IPS-NIHi7 (cell line): Measurements from ENCODE around the gene ZNF497.
"Not testable (repeated sequence)": the region's sequence is repeated elsewhere in the genome, so short reads cannot be mapped to it uniquely, and the experiment has no call there.

Source experiments
- DNase-seq: peaks from one replicate; pipeline ENCODE4 v3.0.0; 2012; ENCODE audit warnings: mixed read lengths; ENCODE audit errors: extremely low spot score

The ZNF497 gene

DNA sequence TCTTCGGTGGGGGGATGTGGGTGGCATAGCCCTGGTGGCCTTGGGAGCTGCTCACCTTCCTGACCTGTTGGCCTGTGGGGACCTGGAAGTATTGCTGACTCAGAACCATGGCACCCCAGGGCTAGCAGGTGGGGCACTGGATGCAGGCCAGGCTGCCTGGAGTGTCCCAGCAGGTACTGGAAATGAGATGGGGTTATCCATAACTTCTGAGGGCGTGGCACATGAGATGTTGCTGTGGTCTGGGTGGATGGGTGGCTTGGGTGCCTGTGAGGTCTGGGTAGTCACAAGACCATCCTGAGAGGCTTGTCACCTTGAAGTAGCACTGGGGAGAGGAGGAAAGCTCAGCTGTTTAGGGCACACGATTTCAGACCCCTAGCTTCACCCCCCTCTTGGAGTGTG lies 32.3 kb upstream of the ZNF497 start:
- no peak for DNase-seq

DNA sequence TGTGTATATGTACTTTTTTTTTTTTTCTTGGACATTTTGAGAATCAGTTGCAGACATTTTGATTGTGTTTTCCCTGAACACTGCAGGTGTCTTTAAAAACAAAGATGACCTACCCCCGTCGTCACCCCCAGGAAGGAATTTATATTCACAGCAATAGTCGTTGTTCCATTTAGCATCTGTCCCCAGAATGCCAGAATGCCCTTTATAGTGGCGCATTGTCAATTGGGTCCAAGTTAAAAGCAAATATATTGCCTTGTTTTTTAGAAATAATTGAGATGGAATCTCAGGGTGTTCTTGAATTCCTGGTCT lies 31.1 kb upstream of the ZNF497 start:
- no peak for DNase-seq

DNA sequence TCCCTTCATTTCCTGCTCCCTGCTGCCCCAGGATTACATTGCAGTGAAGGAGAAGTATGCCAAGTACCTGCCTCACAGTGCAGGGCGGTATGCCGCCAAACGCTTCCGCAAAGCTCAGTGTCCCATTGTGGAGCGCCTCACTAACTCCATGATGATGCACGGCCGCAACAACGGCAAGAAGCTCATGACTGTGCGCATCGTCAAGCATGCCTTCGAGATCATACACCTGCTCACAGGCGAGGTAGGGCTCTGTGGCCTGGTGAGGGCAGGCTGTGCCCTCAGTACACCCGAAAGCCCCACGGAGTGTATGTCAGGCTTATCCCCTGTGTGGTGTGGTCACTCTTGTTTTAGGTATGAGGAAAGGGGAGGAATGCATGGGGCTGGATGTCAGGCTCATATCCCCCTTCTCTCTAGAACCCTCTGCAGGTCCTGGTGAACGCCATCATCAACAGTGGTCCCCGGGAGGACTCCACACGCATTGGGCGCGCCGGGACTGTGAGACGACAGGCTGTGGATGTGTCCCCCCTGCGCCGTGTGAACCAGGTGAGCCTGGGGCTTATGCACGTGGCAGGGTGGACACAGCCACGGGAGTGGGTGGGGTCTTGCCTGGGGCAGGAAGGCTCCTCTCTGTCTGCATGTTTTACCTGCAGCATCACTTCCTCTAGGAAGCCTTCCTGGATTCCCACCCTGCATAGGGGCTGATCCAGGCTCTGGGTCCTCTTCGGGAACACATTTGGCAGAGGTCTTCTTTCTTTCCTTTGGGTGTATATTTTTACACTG lies 30.6 kb upstream of the ZNF497 start:
- DNase-seq, result no peak

DNA sequence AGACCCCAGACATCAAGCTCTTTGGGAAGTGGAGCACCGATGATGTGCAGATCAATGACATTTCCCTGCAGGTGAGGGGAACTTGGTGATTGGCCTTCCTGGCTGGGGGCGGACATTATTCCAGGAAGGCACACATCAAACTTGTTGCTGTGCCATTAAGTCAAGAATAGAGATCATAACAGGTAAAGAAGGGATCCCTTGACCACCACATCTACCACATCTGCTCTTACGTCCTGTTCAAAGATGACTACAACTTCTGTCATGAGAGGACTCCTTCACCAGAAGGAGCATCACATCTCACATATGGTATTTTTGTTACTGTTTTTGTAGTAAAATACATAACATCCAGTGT lies 25.6 kb upstream of the ZNF497 start:
- no peak for DNase-seq

DNA sequence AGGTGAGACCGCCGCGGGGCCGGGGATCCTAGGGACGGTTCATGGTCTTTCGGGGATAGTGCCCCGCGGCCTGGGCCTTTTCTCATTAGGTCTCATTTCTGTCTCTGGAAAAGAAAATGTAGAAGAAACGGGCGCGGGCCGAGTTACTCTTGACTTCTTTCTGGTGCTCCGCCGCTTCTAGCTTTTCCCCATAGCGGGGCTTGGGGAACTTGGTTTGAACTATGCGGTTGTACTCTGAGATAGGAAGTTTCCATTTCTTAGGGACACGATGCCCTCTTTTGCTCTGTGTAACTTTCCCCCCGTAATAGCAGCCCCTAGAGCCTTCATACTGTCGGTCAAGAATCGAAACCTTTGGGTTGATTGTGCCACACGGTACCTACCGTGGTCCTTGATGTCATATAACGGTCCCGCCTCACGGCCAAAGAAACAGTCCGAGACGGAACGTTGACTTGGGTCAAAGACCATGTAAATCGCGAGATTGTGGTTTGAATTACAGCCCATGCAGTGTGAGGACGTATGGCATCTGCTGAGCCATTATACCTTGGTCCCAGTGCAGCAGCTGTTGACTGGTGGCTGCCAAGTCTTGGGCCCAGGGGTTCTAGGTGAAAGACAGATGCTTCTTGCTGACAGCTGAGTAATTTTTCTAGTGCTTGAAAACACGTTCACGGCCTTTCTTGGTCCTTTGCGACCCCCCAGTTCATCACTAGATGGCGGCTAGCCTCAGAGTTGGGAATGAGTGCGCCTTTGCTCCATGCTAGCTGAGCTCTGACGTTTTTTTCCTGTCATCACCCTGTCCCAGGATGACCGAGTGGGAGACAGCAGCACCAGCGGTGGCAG lies 25.0 kb upstream of the ZNF497 start:
- DNase-seq, result no peak

DNA sequence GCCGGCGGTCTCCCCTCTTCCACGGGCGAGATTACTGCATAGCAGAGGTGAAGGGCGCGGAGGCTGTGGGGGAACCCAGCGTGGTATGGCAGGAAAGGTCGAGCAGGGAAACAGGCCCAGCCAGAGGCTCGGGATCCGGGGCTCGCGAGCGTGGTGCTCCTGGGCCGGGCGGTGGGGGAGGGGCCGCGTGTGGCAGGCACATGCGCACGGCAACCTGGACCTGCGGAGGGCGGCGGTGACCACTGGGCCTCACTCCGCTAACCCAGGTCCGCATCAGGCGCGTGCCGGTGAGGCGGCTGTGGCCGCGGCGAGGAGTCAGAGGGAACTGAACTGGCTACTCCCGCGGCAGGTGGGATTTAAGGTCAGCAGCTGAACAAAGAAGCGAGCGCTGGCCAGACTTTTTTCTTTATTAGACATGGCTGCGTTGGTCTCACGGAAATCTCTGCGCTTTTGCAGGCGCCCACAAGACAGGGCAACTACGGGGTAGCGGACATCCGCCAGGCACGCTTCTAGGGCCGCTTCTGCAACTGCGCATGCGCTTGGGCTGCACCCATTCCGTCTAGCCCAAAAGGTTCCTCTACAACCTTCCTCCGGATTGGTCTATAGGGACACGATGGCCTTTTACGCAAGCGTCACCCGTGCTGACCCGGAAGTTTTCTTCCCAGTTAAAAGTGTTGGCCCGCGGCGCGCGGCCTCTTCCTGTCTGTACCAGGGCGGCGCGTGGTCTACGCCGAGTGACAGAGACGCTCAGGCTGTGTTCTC lies 24.2 kb upstream of the ZNF497 start, which contains the start of gene RPS5:
TSS of gene RPS5 (plus strand) at position 694 of the 762 bp plus-strand sequence. CDS start 869 bp downstream, outside the sequence.
- DNase-seq, result peak; percentile 99

DNA sequence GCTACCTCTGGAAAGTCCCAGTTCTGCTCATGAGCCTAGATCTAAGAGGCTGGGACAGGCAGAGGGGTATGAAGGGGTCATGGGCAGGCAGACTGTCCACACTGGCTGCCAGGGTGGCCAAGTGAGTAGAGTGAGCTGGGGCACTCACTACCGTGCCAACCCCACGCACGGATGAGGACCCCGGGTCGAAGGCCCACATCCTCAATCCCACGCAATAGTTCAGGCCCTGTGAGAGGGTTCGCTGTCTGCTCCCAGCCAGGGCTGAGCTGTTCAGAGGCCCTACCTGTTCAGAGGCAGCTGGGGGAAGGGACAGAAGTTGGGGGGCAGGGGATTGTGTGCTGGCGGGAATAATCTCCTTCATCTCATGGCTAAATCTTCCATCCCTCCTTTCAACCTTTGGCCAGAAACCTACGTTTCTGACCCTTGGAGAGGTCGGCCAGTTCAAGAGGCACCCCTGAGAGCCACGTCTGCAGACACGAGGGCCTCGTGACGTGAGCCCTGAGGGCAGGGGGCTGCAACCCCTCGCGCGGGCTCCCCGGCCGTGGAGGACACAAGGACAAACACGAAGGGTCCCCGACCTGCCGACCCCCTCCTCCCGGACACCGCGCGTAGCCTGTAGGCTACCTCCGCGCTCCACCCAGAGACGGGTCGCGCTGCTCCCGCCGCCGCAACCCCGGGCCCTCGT lies 23.5 kb upstream of the ZNF497 start:
- DNase-seq, result no peak

DNA sequence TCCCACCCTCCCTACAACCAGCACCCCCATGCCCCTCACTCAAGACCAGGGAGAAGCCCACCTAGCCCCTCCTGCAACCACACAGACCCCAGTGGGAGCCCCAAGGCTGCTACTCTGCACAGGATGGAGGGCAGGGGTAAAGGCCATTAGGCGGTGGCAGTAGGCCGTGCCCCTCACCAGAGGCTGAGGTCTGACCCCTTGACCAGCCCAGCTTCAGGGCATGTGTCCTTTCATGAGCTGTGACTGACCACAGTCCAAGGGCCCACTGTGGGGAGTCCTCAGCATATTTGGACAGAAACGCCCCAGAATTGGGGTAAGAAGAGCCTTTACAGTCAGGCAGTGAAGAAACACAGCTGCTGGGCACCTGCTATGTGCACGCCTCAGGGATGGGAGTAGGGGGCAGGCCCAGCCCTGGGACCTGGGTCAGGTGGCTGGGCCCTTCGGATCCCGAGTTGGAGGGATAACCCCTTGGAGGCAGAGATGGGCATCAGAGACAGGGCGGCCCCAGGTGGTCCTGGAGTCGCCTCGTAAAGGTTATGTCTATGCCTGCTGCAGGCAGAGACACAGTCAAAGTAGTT lies 22.9 kb upstream of the ZNF497 start:
- no peak for DNase-seq

DNA sequence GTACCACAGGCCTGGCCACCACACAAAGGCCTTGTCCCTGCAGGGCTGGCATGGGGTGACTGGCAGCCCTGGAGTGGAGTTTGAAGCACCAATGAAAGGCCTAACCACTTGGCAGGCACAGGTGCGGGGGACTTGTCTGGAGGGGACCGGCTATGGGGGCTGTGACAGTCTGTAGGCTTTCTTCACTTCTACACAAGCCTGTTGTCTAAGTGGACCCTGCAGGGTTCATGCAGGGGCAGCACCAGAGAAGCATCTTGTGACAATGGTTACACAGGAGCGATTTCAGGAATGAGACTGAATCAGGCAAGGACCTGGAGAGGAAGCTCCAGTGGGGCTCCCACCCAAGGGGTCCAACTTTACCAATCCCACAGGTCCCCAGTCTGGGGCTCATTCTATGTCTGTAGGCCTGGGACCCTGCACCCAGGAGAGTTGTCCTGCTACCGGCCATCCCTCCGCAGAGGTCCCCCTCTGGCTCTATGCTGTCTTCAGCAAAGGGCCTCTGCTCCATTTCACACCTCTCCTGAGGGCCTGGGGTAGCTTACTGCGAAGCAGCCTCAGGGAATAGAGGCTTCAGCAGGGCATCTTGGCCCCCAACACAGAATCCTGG lies 20.5 kb upstream of the ZNF497 start:
- DNase-seq, result no peak

DNA sequence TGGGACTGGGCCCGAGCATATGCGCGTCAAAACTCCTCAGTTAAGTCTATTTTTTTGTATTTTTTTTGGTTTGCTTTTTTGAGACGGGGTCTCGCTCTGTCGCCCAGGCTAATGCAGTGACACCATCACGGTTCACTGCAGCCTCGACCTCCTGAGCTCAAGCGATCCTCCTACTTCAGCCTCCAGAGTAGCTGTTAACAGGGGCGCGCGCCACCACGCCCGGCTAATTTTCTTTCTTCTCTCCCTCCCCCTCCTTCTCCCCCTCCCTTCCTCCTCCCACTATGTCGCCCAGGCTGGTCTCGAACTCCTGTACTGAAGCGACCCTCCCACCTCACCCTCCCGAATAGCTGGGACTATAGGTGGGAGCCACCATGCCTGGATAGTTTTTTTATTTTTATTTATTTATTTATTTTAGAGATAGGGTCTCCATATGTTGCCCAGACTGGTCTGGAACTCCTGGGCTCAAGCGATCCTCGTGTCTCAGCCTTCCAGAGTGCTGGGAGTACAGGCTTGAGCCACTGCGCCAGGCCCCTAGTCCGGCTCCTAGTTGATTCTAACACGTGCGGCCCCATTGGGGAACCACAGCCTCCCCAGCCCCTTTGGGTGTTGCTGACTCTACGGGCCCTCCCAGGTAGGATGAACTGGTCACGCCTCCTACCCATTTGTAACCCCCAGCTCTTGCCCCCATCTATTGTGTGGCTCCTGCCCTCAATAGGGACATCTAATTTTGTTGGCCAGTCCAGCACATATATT lies 19.1 kb upstream of the ZNF497 start:
- no peak for DNase-seq

DNA sequence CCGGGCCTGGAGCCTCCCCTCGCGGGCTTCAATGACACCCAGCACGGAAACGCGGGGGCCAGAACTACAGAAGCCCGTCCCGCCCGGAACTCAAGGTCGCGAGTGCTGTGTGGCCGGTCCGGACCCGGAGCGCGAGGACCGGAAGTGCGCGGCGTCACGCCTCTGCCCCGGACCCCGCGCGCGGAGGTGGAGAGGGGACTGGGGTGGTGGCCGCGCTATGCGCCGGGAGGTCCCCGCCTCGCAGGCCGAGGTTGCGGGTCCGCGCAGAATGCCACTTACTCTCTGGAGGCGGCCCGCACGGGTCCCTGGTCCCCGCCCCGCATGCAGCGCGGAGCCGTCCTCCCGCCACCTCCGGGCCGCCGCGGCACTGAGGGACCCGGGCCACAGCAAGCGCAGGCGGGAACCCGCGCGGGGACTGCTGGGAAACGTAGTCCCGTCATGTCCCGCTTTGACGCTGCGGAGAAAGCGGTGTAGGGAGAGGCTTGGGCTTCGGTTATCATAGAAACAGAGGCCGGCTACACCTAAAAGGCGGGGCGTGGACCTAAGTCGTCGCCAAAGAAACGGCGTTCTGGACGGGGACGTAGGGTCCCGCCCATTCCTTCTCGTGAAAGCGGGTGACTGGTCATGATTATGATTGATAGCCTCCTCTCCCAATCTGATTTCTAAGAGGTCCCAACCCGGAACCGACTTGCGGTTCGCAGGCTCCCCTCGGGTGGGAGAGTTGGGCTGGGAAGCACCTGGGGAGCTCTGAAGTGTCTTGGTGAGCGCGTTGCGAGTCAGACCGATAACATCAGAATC lies 18.3 kb upstream of the ZNF497 start, which contains the start of gene ZNF837:
TSS of gene ZNF837 (minus strand) at position 369 of the 798 bp plus-strand sequence. CDS start 11,698 bp downstream, outside the sequence.
- peak; percentile 95 for DNase-seq

DNA sequence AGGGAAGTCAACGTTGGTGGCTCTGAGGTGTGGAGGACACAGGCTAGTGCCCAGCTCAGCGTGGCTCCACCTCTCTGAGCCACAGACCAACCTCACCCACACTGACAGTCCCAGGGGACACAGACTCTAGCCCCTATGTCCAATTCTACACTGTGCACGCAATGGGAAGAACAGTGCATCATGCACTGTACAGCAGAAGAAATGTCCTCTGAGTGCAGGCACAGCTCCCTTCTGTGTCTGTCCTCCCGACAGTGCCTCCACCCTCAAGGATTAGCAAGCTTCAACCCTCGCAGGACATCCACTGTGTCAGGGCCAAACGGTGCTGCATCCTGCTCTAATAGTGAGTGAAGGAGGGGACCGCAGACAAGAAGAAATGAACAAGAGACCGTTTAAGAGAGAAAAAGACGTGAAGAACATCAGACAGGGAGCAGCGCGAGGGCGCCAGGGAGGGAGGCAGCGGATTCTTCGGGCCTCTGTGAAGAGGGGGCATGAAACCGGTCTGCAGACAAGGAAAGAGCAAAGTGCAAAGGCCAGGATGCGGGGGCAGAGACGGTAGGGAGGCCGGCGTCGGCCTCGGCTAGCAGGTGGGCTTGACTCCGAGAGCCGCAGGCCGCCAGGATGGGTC lies 17.6 kb upstream of the ZNF497 start:
- no peak for DNase-seq

DNA sequence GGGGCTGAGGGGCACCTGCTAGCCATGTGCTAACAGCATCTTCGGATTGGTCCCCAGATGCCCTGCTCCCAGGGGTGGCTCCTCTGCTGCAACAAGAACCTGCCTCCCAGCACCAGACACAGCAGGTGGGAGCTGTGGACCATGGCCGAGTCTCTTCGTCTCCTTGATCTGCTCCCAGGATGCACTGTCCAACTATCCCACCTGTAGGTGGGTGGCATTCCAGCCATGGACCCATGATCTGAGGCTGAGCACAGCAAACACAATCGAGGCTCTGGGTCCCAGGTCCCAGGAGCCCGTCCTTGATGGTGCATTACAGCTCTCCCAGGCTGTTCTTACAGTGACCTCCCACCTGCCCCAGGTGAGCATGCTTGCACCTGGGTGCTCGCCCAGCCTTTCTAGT lies 16.7 kb upstream of the ZNF497 start:
- DNase-seq, result no peak

DNA sequence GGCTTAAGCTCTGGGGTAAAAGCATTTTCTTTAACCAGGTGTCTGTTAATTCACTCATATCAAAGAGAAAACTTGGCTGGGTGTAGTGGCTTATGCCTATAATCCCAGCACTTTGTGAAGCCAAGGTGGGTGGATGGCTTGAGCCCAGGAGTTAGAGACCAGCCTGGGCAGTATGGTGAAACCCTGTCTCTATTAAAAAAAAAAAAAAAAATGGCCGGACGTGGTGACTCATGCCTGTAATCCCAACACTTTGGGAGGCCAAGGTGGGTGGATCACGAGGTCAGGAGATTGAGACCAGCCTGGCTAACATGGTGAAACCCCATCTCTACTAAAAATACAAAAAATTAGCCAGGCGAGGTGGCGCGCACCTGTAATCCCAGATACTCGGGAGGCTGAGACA lies 14.2 kb upstream of the ZNF497 start:
- not testable (repeated sequence) for DNase-seq

DNA sequence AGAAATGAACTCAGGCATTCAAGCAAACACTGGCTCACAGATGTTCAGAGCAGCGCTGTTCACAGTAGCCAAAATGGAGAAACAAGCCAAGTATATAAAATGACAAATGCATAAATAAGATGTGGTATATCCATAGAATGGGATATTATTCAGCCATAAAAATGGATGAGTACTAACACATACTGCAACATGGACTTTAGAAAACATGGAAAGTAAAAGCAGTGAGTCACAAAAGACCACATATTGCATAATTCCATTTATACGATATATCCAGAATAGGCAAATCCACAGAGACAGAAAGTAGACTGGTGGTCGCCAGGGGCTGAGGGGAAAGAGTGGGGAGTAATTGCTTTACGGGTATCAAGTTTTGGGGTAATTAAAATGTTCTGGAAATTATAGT lies 11.6 kb upstream of the ZNF497 start:
- no peak for DNase-seq

DNA sequence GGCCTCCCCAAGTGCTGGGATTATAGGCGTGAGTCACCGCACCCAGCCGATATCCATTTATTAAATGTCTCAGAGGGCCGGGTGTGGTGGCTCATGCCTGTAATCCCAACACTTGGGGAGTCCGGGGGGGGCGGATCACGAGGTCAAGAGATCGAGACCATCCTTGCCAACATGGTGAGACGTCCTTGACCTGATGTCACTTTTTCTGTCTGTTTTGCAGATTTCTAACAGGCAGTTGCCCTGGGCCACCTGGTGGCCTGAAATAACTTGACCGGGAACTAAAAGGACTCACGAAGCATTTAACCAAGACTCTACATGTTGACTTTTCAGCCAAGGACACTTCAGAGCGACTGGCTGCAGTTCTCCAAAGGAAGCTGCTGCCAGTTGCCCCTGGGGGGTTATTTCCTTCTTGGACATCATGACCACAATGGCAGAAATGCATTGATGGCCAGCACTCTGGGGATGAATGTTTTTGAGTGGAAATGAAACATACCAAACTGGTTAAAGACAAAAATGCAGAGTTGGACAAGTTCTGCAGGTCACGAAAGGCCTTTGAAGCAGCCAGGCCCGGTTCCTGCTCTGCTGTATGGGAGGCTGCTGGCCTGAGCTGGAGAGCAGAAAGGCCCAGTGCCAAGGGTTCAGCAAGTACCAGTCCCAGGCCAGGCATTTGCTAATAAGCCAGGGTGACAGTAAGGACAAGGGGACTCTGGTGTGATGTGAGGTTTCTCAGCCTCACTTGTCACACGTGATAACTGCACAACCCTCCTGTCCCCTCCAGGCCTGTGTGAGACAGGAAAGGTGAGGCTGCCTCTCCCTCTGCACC lies 10.0 kb upstream of the ZNF497 start:
- no peak for DNase-seq

DNA sequence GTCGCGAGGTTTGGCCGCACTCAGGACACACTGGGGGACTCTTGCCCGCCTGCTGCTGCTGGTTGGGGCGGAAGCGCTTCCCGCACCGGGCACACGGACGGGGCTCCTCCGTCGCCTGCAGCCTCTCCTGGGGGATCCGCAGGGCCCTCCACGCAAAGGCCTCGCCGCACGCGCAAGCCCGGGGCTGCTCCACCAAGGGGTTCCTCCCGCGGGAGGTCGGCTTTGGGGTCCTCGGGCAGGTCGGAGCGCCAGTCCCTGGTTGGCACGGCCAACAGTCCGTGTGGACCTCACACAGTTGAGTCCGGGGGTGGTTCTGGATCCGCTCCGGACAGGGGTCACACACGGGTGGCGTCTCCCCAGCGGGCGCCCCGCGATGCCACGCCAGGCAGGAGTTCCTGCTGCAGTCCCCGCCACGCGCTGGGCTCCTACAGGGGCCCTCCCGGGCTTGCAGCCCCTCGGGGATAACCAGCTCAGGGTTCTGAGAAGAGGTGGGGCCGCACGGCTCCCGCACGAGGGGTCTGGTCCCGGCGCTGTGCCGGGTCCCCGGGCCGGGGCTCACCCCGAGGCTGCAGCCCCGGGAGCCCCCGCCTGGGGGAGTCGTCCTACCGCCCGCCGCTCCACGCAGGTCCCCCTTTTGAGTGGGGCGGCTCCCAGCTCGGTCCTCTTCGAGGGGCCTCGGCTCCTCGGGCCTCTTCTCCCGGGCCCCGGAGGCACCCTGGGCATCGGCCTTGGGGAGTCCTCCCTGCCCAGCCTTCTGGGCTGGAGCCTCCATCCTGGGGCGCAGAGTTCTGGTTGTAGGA lies 6.2 kb upstream of the ZNF497 start:
- DNase-seq, result no peak
